Omental fat pad (tissue), 4 donors: ENCODE data around the gene LRRC45. TPM values are rescaled to one million over a fixed set of nuclear protein-coding genes. Genes with fewer than 3 reads are reported as not detected.

Experiments
- ATAC-seq: fragments of 150-250 bp; one replicate; pipeline ENCODE4 v1.9.1; 2016; ENCODE audit warnings: mild to moderate bottlenecking, moderate library complexity; ENCODE audit not compliant: low FRiP score
- DNase-seq: peaks from one replicate; pipeline ENCODE4 v3.0.0-alpha.2; 2019; ENCODE audit warnings: low spot score
- total RNA-seq, 4 donors: library from RNA; depleted of rRNA; stranded (reverse); fragments of >200 nt; gene quantifications; one replicate each; pipeline ENCODE4 v1.1.0, GENCODE V29; 2016
- TF ChIP-seq, protein P1 (sequence below), 3 donors: fragments of 450-650 bp; IDR thresholded peaks; one replicate each; pipeline ENCODE4 v1.5.1; 2016 to 2017; ENCODE audit warnings: antibody characterized with exemption in 3 of 3, mild to moderate bottlenecking in 3 of 3, moderate library complexity in 2 of 3

The LRRC45 gene
- 10 to 100 TPM in 1 of 4 donors, 1 to 10 TPM in 3; 4.7 to 12.3 (median 5.6) TPM for total RNA-seq

GRCh38 chr17:82022981-82023446 is at the start of gene LRRC45:
Gene LRRC45 (plus strand): TSS chr17:82023305. CDS start chr17:82023644, 339 bp downstream.
- DNase-seq: peak; percentile 99
- TF ChIP-seq, protein P1, sequence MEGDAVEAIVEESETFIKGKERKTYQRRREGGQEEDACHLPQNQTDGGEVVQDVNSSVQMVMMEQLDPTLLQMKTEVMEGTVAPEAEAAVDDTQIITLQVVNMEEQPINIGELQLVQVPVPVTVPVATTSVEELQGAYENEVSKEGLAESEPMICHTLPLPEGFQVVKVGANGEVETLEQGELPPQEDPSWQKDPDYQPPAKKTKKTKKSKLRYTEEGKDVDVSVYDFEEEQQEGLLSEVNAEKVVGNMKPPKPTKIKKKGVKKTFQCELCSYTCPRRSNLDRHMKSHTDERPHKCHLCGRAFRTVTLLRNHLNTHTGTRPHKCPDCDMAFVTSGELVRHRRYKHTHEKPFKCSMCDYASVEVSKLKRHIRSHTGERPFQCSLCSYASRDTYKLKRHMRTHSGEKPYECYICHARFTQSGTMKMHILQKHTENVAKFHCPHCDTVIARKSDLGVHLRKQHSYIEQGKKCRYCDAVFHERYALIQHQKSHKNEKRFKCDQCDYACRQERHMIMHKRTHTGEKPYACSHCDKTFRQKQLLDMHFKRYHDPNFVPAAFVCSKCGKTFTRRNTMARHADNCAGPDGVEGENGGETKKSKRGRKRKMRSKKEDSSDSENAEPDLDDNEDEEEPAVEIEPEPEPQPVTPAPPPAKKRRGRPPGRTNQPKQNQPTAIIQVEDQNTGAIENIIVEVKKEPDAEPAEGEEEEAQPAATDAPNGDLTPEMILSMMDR (IDR thresholded peaks at IDR 0.05): no peak
- ATAC-seq: peak; percentile 97

GRCh38 chr17:81973432-81973831 is 49.7 kb upstream of the LRRC45 start:
- TF ChIP-seq, protein P1 (IDR thresholded peaks at IDR 0.05): no peak
- DNase-seq (no peak), ATAC-seq (no peak)

- ATAC-seq (peak; percentile 21), DNase-seq (no peak)
- TF ChIP-seq, protein P1 (IDR thresholded peaks at IDR 0.05): no peak
Measured at GRCh38 chr17:81976332-81977210, 46.5 kb upstream of the LRRC45 start.

DNA sequence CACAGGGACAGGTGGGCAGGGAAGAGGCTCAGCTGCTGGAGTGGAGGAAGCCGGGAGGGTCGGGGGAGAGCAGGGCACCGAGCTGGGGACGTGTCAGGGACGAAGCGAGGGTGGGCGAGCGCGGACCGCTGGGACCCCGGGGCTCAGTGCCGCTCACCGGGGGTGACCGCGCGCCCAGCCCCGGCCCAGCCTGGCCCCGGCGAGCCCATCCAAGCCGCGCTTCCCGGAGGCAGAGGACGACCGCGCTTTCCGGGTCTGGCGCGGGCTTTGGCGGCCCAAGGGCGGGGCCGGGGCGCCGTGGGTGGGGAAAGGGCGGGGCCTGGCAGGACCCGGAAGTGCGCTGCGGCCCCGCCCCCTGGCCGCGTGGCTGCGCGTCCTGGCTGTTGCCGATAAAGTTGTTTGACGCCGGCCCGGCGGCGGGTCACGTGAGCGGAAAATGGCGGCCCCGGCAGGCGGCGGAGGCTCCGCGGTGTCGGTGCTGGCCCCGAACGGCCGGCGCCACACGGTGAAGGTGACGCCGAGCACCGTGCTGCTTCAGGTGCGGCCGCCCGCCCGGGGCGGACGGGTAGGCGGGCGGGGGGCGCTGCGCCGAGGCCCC is 45.8 kb upstream of the LRRC45 start, which contains the start of gene ASPSCR1:
ASPSCR1 (plus strand) TSS at position 419 of the 598 bp plus-strand sequence; CDS start at position 437, 18 bp downstream.
- peak; percentile 58 for DNase-seq
- peak; percentile 94 for ATAC-seq
- TF ChIP-seq, protein P1 (IDR thresholded peaks at IDR 0.05): no peak

DNA sequence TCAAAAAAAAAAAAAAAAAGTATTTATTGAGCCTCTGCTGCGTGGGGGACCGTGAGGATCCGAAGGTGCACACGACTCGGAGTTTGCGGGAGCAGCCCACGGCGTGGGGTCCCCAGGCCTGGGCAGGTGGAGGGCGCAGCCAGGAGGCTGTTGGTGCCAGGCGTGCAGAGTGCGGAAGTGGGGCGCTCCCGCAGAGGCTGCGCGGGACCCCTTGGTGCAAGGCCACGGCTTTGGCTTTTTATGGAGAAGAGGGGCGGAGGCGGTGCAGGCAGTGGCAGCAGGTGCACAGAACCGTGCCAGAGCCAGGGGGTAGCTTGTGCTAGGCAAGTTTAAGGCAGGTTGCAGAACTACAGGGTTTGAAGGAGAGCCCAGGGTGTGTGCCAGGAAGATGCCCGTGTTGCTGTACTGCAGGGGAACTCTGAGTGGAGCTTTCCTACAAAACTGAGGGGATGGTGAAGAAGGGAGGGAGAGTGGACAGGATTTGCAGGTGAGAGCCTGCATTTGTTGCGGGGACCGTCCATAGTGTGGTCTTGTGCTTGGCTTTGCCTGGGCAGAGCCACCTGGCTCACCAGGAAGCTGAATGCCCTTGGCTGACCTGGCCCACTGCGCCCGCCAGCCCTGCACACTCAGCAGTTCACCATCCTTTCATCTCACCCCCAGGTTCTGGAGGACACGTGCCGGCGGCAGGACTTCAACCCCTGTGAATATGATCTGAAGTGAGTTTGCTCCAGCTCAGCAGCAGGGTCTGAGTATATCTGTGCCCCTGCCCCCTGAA is 44.4 kb upstream of the LRRC45 start:
- TF ChIP-seq, protein P1 (IDR thresholded peaks at IDR 0.05): no peak
- ATAC-seq (no peak), DNase-seq (no peak)

DNA sequence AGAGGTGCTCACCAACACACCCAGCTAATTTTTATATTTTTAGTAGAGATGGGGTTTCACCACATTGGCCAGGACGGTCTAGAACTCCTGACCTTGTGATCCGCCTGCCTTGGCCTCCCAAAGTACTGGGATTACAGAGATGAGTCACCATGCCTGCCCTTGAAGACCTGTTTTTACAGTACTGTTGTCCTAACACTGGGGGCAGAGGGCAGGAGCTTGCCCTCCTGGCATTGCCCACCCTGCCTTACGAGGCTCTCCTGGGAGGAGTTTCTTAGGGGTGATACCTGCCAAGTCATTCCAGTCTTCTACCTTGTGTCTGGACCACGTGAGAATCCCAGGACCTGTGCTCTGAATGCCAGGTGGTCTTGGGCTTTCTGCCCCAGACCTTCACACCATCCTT is 43.0 kb upstream of the LRRC45 start:
- DNase-seq: no peak
- TF ChIP-seq, protein P1 (IDR thresholded peaks at IDR 0.05): no peak
- no peak for ATAC-seq
